Stimulated activated CD8-positive, alpha-beta memory T cell treated with anti-CD3 and anti-CD28 coated beads, Interleukin-12 subunit alpha, Interleukin-12 subunit beta, amount 100 ng/mL, for 4 hours (primary cell): ENCODE data around the gene OR2A7.
"Not testable (repeated sequence)": the region's sequence is repeated elsewhere in the genome, so short reads cannot be mapped to it uniquely, and the experiment has no call there.

ENCODE experiments used
- DNase-seq: peaks from one replicate; pipeline ENCODE4 v3.0.0-alpha.2; 2020; ENCODE audit warnings: low read depth

OR2A7 gene

GRCh38 chr7:144252307-144252706 lies 12.3 kb downstream of the OR2A7 start:
- not testable (repeated sequence) for DNase-seq

- DNase-seq = not testable (repeated sequence)
These were observed 16.8 kb downstream of the OR2A7 start for GRCh38 chr7:144247674-144248330.

- not testable (repeated sequence) for DNase-seq
These were observed 17.6 kb downstream of the OR2A7 start for GRCh38 chr7:144246967-144247366.

GRCh38 chr7:144245372-144245771 lies 19.2 kb downstream of the OR2A7 start:
- DNase-seq = not testable (repeated sequence)

- not testable (repeated sequence) for DNase-seq
These were observed 25.2 kb downstream of the OR2A7 start, which contains the start of gene OR2A42 for GRCh38 chr7:144239365-144239764. TSS of gene OR2A42 (minus strand) at chr7:144239605. CDS start at chr7:144232843, 6,762 bp downstream.

- DNase-seq = not testable (repeated sequence)
These were observed 26.0 kb downstream of the OR2A7 start for GRCh38 chr7:144238530-144239082.

- not testable (repeated sequence) for DNase-seq
These were observed 31.6 kb downstream of the OR2A7 start for GRCh38 chr7:144233039-144233438.

GRCh38 chr7:144231027-144231426 lies 33.6 kb downstream of the OR2A7 start:
- not testable (repeated sequence) for DNase-seq

GRCh38 chr7:144228810-144229209 lies 35.8 kb downstream of the OR2A7 start:
- not testable (repeated sequence) for DNase-seq

GRCh38 chr7:144226866-144227265 lies 37.7 kb downstream of the OR2A7 start:
- not testable (repeated sequence) for DNase-seq

GRCh38 chr7:144223675-144224074 lies 40.9 kb downstream of the OR2A7 start:
- DNase-seq = not testable (repeated sequence)

GRCh38 chr7:144220531-144220930 lies 44.1 kb downstream of the OR2A7 start:
- not testable (repeated sequence) for DNase-seq

- not testable (repeated sequence) for DNase-seq
These were observed 45.4 kb downstream of the OR2A7 start for GRCh38 chr7:144219149-144219548.

GRCh38 chr7:144218581-144218980 lies 46.0 kb downstream of the OR2A7 start:
- not testable (repeated sequence) for DNase-seq

GRCh38 chr7:144217200-144217599 lies 47.4 kb downstream of the OR2A7 start:
- DNase-seq = not testable (repeated sequence)
